IgD-negative memory B cell (primary cell): ENCODE measurements around the gene USP32. TPM values are rescaled to one million over a fixed set of nuclear protein-coding genes. Genes with fewer than 3 reads are reported as not detected.
A peak's percentile ranks its signal among the peaks of the same experiment; 100 is the strongest.

Source experiments
- H3K27ac Mint-ChIP-seq, 3 donors: one replicate each; pipeline ENCODE4 v1.8.0; 2020 to 2022; ENCODE audit warnings: mild to moderate bottlenecking in 3 of 3, mixed read lengths in 3 of 3, moderate library complexity in 1 of 3
- H3K27me3 Mint-ChIP-seq: one replicate; pipeline ENCODE4 v1.8.0; 2021; ENCODE audit warnings: mixed read lengths
- H3K36me3 Mint-ChIP-seq: one replicate; pipeline ENCODE4 v1.8.0; 2020; ENCODE audit warnings: mild to moderate bottlenecking, mixed read lengths
- H3K4me1 Mint-ChIP-seq, 3 donors: one replicate each; pipeline ENCODE4 v1.8.0; 2020 to 2022; ENCODE audit warnings: mixed read lengths in 3 of 3, mild to moderate bottlenecking in 1 of 3
- H3K4me3 Mint-ChIP-seq, 4 donors: one replicate each; pipeline ENCODE4 v1.8.0; 2020 to 2022; ENCODE audit warnings: mild to moderate bottlenecking in 4 of 4, mixed read lengths in 4 of 4, moderate library complexity in 3 of 4
- H3K9me3 Mint-ChIP-seq, 3 donors: one replicate each; pipeline ENCODE4 v1.8.0; 2020 to 2021; ENCODE audit warnings: mixed read lengths in 3 of 3, mild to moderate bottlenecking in 1 of 3
- polyA plus RNA-seq: library from polyadenylated mRNA; unstranded; fragments of 300-500 nt; fragmentation: Illumina TruSeq; gene quantifications from one replicate; pipeline ENCODE4 v1.2.3, GENCODE V29; 2021

The USP32 gene
- polyA plus RNA-seq, 1 donor from 2014 or later, result 6.5 TPM

DNA sequence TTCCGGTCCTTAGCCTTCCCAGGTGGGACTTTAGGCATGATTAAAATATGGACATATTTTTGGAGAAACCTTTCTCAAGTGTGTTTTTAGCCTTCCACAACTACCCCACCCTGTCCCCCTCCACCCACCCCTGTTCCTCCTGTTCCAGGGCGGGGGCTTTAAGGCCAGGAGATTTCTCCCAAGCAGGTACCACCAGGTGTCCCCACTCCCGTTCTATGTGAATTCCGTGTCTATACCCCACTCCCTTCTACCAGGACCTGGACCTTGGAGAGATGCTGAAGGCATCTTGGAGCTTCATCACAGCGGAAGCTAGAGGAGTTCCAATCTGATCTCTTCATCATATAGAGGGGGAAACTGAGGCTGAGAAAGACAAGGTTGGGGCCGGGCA, 232.5 kb downstream of the USP32 start:
- peaks cover 34% of the 10 kb centered on the region for H3K27me3 Mint-ChIP-seq
- H3K27ac Mint-ChIP-seq, result no peak overlapping the region
- H3K36me3 Mint-ChIP-seq, result peaks cover 3% of the 10 kb centered on the region
- no peak overlapping the region for H3K4me3 Mint-ChIP-seq
- peaks cover 0 to 10% (median 3%) of the 10 kb centered on the region in 3 donors for H3K4me1 Mint-ChIP-seq
- no peaks in the 10 kb centered on the region for H3K9me3 Mint-ChIP-seq

DNA sequence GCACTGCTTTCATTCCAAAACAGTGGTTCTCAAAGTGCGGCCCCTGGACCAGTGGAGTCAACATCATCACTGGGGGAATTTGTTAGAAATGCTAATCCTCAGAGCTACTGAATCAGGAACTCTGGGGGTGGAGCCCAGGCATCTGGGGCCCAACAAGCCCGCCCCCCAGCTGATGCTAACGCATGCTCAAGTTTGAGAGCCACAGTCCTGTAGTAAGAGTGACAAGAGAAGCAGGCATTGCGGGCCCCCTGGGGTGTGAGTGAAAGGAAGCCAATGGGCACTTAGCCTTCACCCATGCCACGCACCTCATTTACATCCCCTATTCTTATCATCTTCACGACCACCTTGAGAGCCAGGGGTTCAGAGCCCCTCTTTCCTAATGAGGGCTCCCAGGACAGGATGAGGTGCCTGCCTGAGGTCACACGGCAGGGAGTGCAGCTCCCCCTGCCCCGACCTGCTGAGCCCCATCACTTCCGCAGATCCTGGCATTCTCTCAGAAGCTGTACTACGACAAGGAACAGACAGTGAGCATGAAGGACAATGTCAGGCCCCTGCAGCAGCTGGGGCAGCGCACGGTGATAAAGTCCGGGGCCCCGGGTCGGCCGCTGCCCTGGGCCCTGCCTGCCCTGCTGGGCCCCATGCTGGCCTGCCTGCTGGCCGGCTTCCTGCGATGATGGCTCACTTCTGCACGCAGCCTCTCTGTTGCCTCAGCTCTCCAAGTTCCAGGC, 233.0 kb downstream of the USP32 start:
- H3K36me3 Mint-ChIP-seq, result peaks cover 3% of the 10 kb centered on the region
- peaks cover 0 to 7% (median 3%) of the 10 kb centered on the region in 3 donors for H3K4me1 Mint-ChIP-seq
- H3K27me3 Mint-ChIP-seq, result peaks cover 34% of the 10 kb centered on the region
- no peak overlapping the region for H3K27ac Mint-ChIP-seq
- H3K4me3 Mint-ChIP-seq, result no peak overlapping the region
- H3K9me3 Mint-ChIP-seq, result no peaks in the 10 kb centered on the region

DNA sequence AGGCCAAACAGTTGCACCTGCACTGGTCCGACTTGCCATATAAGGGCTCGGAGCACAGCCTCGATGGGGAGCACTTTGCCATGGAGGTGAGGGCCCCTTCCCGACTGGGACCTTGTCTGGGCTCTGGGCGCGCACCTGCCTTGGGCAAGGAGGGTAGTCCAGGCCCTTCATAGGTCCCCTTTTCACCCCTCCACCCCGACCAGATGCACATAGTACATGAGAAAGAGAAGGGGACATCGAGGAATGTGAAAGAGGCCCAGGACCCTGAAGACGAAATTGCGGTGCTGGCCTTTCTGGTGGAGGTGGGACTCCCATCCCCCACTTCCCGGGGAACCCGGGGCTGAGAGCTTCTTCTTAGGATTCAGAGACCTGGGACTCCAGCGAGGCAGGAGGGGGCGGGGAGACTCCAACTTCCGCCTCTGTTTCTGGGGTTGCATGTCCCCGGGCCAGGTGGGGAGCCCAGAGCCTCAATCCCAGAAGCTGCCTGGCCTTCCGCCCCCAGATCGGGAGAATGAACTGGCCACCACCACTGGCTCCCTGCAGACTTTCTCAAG, 234.4 kb downstream of the USP32 start:
- no peak overlapping the region for H3K4me3 Mint-ChIP-seq
- peaks cover 3% of the 10 kb centered on the region for H3K36me3 Mint-ChIP-seq
- H3K27me3 Mint-ChIP-seq, result peaks cover 36% of the 10 kb centered on the region
- H3K27ac Mint-ChIP-seq, result no peak overlapping the region
- no peaks in the 10 kb centered on the region for H3K9me3 Mint-ChIP-seq
- H3K4me1 Mint-ChIP-seq, result peaks cover 0 to 7% (median 3%) of the 10 kb centered on the region in 3 donors

DNA sequence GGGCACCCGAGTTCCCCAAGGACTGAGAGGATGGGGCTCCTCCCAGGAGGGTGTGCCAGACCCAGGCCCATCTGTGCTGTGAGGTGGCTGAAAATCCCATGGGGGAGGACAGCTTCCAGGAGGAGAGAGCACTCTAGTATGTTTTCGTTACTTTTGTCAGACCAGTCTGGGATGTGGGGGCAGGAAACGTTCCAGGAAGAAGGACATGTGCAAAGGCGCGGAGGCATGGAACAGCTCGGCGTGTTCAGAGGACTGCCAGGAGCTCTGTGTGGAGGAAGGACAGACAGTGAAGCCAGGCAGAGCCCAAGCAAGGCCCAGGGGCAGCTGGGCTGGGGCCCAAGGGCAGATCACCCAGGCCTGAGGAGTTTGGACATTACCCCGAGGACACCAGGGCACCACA, 235.2 kb downstream of the USP32 start:
- Mint-ChIP-seq H3K27ac (no peak overlapping the region), H3K27me3 (peaks cover 41% of the 10 kb centered on the region), H3K36me3 (peaks cover 2% of the 10 kb centered on the region), H3K4me1 (peaks cover 0 to 7% (median 3%) of the 10 kb centered on the region in 3 donors), H3K4me3 (no peak overlapping the region), H3K9me3 (no peaks in the 10 kb centered on the region)

DNA sequence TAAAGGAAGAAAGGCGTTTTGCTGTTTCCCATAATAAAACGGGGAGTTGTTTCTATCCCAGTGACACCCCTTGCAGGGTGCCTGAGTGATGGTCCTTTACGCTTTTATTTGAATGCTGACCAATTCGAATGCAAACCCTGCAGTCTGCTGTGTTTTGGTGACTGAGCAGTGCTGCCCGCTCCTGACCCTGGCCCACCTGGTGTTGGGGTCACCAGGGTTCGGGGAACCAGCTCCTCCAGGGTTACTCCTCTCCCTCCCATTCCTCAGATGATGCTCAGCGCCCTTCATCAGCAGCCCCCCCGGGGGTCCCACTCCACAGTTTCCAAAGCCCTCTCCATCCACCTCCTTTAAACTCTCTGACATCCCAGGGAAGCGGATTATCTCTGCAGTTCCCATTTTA, 236.1 kb downstream of the USP32 start:
- peaks cover 45% of the 10 kb centered on the region for H3K27me3 Mint-ChIP-seq
- no peak overlapping the region for H3K27ac Mint-ChIP-seq
- H3K9me3 Mint-ChIP-seq, result no peaks in the 10 kb centered on the region
- peaks cover 2% of the 10 kb centered on the region for H3K36me3 Mint-ChIP-seq
- H3K4me3 Mint-ChIP-seq, result no peak overlapping the region
- peaks cover 6 to 11% (median 8%) of the 10 kb centered on the region in 3 donors for H3K4me1 Mint-ChIP-seq

DNA sequence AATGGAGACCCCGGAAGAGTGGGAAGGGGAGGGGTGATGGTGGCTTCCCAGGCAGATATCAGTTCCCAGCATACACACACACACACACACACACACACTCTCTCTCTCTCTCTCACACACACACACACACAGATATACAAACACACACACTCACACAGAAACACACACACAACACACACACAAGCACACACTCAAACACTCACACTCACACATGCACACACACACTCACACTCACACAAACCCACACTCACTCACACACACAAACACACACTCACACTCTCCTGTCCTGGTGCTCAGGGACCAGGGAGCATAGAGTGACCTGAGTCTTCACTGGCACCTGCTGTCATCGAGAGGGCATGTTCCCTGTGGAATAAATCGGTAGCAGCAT, 236.5 kb downstream of the USP32 start:
- no peak overlapping the region for H3K4me3 Mint-ChIP-seq
- H3K9me3 Mint-ChIP-seq, result no peaks in the 10 kb centered on the region
- peaks cover 3% of the 10 kb centered on the region for H3K36me3 Mint-ChIP-seq
- peaks cover 47% of the 10 kb centered on the region for H3K27me3 Mint-ChIP-seq
- H3K4me1 Mint-ChIP-seq, result peaks cover 8 to 11% (median 11%) of the 10 kb centered on the region in 3 donors
- no peak overlapping the region for H3K27ac Mint-ChIP-seq

DNA sequence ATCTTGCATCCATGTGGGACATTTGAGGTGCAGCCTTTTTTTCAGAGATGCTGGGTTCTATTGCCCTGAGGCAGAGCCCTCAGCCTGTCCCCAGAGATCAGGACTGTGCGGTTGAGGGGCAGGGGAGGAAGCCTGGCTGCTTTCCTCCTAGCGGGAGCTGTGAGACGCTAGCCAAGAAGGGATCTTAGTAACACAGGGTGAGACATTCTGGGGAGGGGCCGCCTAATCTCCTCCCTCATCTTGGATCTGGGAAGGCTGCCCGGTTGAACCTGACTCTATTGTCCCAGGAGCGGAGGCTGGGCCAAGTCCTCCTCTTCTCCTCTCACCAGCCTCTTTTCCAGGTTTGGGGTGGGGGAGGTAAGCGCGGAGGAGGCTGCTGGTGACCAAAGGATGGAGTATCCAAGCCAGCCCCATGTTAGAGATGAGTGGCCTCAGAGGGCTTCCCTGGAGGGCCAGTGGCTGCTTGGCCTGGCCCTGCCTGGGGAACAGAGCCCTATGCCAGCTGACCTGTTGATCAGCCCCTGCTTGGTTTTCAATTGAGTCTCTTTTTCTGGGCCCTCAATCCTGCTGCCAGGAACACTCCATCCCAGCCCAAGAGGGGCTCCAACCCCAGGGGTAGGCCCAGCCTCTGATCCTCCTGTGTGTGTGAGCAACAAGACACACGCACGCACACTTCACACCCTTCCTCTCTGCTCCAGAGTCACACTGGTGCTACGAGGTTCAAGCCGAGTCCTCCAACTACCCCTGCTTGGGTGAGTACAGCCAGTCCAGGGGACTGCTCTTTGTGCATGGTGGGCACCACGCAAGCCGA, 237.1 kb downstream of the USP32 start:
- Mint-ChIP-seq H3K27me3 (peaks cover 46% of the 10 kb centered on the region), H3K36me3 (peaks cover 3% of the 10 kb centered on the region), H3K27ac (no peak overlapping the region), H3K9me3 (no peaks in the 10 kb centered on the region), H3K4me1 (peaks cover 8 to 11% (median 8%) of the 10 kb centered on the region in 3 donors), H3K4me3 (no peak overlapping the region)

DNA sequence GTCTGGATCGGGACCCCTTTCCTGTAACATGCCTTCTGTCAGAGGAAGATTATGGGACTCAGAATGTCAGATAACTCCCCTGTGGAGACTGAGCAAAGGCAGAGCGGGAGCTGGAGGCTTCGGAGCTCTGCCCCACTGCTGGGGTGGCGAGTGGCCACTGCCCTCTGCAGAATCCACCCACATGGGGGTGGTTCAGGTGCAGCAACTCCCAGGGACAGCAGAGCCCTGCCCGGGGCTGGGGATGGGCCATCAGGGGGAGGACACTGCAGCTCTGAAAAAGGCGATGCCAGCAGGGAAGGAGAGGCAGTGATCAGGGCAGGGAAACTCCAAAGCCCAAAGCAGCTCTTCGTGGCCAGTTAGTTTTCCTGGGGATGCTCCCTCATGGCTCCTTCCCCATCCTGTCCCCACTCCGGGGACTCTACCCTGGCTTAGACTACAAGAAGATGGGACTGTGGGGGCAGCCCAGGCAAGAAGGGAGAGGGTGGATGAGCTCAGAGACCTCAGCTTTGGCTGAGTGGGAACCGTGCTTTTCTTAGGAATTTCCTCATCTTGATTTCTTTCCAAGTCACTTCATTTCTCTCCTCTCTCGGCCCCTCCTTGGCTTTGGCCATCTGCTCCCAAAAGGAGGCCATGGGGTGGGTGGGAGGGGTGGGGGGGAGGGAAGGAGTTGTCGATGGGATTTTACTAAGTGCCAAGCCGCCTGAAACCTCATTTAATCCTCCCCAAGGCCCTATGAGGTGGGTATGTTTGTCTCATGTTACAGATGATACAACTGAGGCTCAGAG, 238.1 kb downstream of the USP32 start:
- Mint-ChIP-seq H3K9me3 (no peaks in the 10 kb centered on the region), H3K4me1 (peaks cover 9 to 11% (median 10%) of the 10 kb centered on the region in 3 donors), H3K27ac (no peak overlapping the region), H3K27me3 (peaks cover 50% of the 10 kb centered on the region), H3K4me3 (no peak overlapping the region), H3K36me3 (peaks cover 3% of the 10 kb centered on the region)

DNA sequence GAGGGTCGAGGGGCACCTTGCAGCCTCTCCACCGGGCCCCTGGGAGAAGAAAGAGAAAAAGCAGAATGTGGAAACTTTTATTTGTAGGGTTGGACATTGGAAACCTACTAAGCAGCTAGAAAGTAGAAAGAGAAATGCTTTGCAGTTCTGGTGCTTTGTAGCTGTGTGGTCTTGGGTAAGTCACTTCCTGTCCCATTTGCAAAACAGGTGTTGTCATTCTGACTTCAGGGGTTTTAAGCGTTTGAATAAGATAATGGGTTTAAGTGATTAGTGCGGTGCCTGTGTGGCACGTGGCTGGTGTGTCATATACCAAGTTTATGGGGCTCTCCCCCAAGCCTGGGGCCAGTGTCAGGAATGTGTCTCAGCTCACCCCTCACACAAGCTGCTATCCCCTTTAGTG, 240.6 kb downstream of the USP32 start:
- H3K4me3 Mint-ChIP-seq, result peak overlapping the region in 2 of 4 donors; percentile 42 to 90
- peaks cover 9 to 11% (median 10%) of the 10 kb centered on the region in 3 donors for H3K4me1 Mint-ChIP-seq
- H3K36me3 Mint-ChIP-seq, result peaks cover 3% of the 10 kb centered on the region
- H3K27ac Mint-ChIP-seq, result peak overlapping the region in 1 of 3 donors; percentile 64
- H3K27me3 Mint-ChIP-seq, result peaks cover 56% of the 10 kb centered on the region
- H3K9me3 Mint-ChIP-seq, result no peaks in the 10 kb centered on the region

DNA sequence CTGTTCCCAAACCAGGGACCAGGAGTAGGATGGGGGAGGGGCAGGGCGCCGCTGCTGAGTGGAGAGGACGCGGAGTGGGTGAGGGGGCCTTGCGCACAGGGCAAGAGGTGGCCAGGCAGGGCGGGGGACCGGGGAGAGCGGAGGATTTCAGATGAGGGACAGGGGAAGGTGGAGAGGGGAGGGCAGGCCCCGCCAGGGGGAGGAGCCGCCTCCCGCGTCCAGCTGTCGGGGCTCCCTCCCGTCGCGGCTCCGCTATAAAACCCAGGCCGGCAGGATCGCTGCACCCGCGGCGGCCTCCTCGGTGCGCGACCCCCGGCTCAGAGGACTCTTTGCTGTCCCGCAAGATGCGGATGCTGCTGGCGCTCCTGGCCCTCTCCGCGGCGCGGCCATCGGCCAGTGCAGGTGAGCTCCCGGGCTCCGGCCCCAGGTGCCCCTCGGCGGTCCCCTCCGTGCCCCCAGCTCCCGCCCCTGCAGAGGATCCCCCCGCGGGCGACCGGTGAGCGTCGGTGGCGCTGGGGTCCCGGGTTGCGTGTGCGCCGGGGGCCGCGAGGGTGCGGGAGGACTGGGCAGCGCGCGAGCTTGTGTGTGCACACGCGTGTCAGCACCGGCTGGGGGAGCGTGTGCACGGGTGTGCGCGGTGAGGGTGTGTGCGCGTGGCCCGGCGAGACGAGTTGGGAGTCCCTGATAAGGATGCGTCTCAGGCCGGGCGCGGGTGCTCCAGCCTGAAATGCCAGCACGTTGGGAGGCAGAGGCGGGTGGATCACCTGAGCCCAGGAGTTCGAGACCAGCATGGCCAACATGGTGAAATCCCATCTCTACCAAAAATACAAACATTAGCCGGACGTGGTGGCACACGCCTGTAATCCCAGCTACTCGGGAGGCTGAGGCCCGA, 242.0 kb downstream of the USP32 start, which contains the start of gene CA4:
TSS of gene CA4 (plus strand) at position 283 of the 892 bp plus-strand sequence. CDS start at position 345, 62 bp downstream.
- H3K36me3 Mint-ChIP-seq, result peaks cover 2% of the 10 kb centered on the region
- peaks cover 9 to 16% (median 10%) of the 10 kb centered on the region in 3 donors for H3K4me1 Mint-ChIP-seq
- no peaks in the 10 kb centered on the region for H3K9me3 Mint-ChIP-seq
- peaks cover 55% of the 10 kb centered on the region for H3K27me3 Mint-ChIP-seq
- H3K4me3 Mint-ChIP-seq, result peak within 1 kb of the TSS in 3 of 4 donors; percentile 52 to 92 (median 88)
- H3K27ac Mint-ChIP-seq, result peak within 1 kb of the TSS in 1 of 3 donors; percentile 64

DNA sequence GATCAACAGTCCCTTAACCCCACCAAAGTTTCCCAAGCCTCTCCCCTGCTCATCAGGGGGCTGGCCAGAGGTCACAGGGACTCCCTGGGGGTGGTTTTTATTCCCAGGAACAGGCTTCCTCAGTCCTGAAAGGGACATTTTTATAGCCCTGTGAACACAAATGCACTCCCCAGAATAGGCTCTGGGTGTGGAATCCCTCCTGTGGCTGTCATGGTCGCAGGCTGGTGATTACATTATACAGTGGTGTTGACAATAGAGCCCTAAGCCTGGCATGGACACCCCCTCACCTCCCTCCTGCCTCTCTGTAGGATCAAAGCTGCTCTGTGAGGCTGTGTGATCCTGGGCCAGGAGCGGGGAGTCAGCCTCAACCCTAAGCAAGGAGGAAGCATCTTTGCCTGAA, 243.6 kb downstream of the USP32 start:
- peaks cover 2% of the 10 kb centered on the region for H3K36me3 Mint-ChIP-seq
- peaks cover 14 to 21% (median 20%) of the 10 kb centered on the region in 3 donors for H3K4me1 Mint-ChIP-seq
- H3K27ac Mint-ChIP-seq, result no peak overlapping the region
- peak overlapping the region in 1 of 4 donors; percentile 28 for H3K4me3 Mint-ChIP-seq
- H3K27me3 Mint-ChIP-seq, result peaks cover 55% of the 10 kb centered on the region
- no peaks in the 10 kb centered on the region for H3K9me3 Mint-ChIP-seq

DNA sequence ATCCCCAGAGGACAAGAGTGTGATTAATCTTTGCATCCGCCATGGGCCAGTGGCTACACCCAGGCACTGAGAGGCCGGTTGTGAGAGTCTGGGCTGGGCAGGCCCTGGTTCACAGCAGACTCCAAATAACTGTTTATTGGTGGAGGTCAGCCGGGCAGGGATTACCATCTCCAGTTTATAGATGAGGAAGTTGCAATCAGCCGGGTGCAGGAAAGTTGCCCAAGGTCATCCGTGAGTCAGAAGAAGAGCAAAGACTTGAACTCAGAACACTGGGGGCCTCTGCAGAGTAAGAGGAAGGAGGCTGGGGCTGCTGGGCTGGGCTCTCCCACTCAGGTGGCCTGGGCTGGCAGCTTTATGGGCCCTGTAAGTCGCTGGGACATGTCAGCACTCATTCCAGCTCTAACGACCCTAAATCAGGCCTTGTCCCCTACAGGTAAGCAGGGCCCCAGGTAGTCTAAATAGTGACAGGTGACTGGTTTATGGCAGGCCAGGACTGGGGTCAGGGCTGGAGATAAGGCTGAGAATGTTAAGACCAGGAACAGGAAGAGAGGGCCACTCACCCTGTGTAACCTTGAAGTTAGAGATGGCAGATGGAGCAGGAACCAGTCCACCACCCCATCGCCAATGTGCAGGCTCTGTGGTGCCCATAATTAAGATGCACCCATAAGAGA, 244.2 kb downstream of the USP32 start:
- Mint-ChIP-seq H3K9me3 (no peaks in the 10 kb centered on the region), H3K36me3 (peaks cover 2% of the 10 kb centered on the region), H3K27ac (no peak overlapping the region), H3K4me3 (no peak overlapping the region), H3K4me1 (peaks cover 21 to 28% (median 24%) of the 10 kb centered on the region in 3 donors), H3K27me3 (peaks cover 59% of the 10 kb centered on the region)

DNA sequence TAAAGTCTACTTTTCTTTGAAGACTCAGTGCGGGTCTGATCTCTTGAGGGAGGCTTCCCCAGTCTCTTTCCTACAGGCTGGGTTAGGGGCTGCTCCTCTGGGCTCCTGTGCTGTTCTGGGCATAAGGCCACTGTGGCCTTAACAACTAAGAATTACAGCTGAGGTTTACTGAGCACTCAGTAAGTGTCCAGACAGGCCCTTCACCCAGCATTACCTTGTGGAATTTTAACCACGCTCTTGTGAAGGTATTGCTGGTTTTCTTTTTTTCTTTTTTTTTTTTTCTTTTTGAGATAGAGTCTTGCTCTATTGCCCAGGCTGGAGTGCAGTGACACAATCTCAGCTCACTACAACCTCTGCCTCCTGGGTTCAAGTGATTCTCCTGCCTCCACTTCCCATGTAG, 245.7 kb downstream of the USP32 start:
- H3K4me3 Mint-ChIP-seq, result no peak overlapping the region
- no peaks in the 10 kb centered on the region for H3K9me3 Mint-ChIP-seq
- H3K4me1 Mint-ChIP-seq, result peaks cover 20 to 29% (median 24%) of the 10 kb centered on the region in 3 donors
- H3K27ac Mint-ChIP-seq, result no peak overlapping the region
- H3K36me3 Mint-ChIP-seq, result peaks cover 2% of the 10 kb centered on the region
- peaks cover 62% of the 10 kb centered on the region for H3K27me3 Mint-ChIP-seq
